ENCODE data around the gene MYL7. TPM values are rescaled to one million over a fixed set of nuclear protein-coding genes. Genes with fewer than 3 reads are reported as not detected.
"Not testable (repeated sequence)": the region's sequence is repeated elsewhere in the genome, so short reads cannot be mapped to it uniquely, and the experiment has no call there.

Gene MYL7
- total and polyA plus RNA-seq, 2 donors (not counting 3 experiments of a cell fraction or from before 2014, with no cell fraction given), result not detected

GRCh38 chr7:44127161-44127560, 14.0 kb downstream of the MYL7 start:
- CTCF ChIA-PET, result no interaction called here
- peaks cover 7% of the 10 kb centered on the region for H3K79me2 ChIP-seq (ENCODE audit: control insufficient read depth, insufficient read depth, low read length)
- no peaks in the 10 kb centered on the region for H3K9me3 ChIP-seq (replicated peaks; ENCODE audit: control insufficient read depth, insufficient read depth, low read length)
- FAIRE-seq (no peak), DNase-seq (ENCODE audit: low read depth, low spot score) (no peak)
- no peak overlapping the region for H3K9ac ChIP-seq (replicated peaks; ENCODE audit: extremely low read depth, insufficient read depth, low read length)
- no peak overlapping the region for H2AFZ ChIP-seq (ENCODE audit: low read depth, low read length)
- no peaks in the 10 kb centered on the region for H4K20me1 ChIP-seq (replicated peaks; ENCODE audit: control insufficient read depth, extremely low read depth, insufficient read depth, low read length)
- POLR2A ChIA-PET, result no interaction called here
- intact Hi-C loops (cut with micrococcal nuclease) (no loop called here), dilution Hi-C loops (cut with MboI; ENCODE audit: extremely low pct_ligation_motif_present, low sequenced_read_pairs) (no loop called here)
- H3K36me3 ChIP-seq (ENCODE audit: control insufficient read depth in 2 of 2, extremely low read depth in 1 of 2, insufficient read depth in 2 of 2, low read length in 2 of 2), result no peaks in the 10 kb centered on the region
- no peak overlapping the region for H3K27ac ChIP-seq (ENCODE audit: insufficient read depth, low read depth, low read length)
- no TSS peak for BruUV-seq (replicated peaks)
- no peak overlapping the region for H3K4me2 ChIP-seq (ENCODE audit: insufficient read depth, low read length)
- H3K9me1 ChIP-seq (replicated peaks; ENCODE audit: control insufficient read depth, extremely low read depth, insufficient read depth, low read length), result no peaks in the 10 kb centered on the region
- H3K4me1 ChIP-seq (ENCODE audit: control insufficient read depth, extremely low read depth, insufficient read depth, low read length), result peaks cover 12% of the 10 kb centered on the region
- no peak overlapping the region for H3K4me3 ChIP-seq (replicated peaks in 1 of 3; ENCODE audit: insufficient read depth in 1 of 3, low read depth in 1 of 3, low read length in 3 of 3)
- H3K27me3 ChIP-seq (ENCODE audit: control insufficient read depth in 2 of 2, insufficient read depth in 2 of 2, low read length in 2 of 2), result peaks cover 0 to 1% of the 10 kb centered on the region in 2 experiments
- TF ChIP-seq POLR2A (IDR thresholded peaks at IDR 0.05; ENCODE audit: low read depth, low read length), result no peak
- no peak for TF ChIP-seq JUN (IDR thresholded peaks at IDR 0.05; ENCODE audit: borderline replicate concordance, insufficient read depth, insufficient read length, low read depth)
- no peak for TF ChIP-seq GATA2 (IDR thresholded peaks at IDR 0.05; ENCODE audit: insufficient read depth, insufficient read length, low read depth, low read length)
- no peak for TF ChIP-seq EZH2 (IDR thresholded peaks at IDR 0.05; ENCODE audit: borderline replicate concordance, low read depth, low read length, severe bottlenecking)
- no peak for TF ChIP-seq MAX (IDR thresholded peaks at IDR 0.05; ENCODE audit: insufficient read depth, insufficient read length)
- TF ChIP-seq CTCF (IDR thresholded peaks at IDR 0.05; ENCODE audit: extremely low read depth in 1 of 2, insufficient read depth in 1 of 2, low read depth in 1 of 2, low read length in 2 of 2), result no peak
- no peak for TF ChIP-seq FOS (IDR thresholded peaks at IDR 0.05; ENCODE audit: borderline replicate concordance, insufficient read depth, low read length)
- no peak for TF ChIP-seq POLR2AphosphoS5 (IDR thresholded peaks at IDR 0.05; ENCODE audit: insufficient read depth, low read depth, low read length)
- TF ChIP-seq MYC (IDR thresholded peaks at IDR 0.05; ENCODE audit: low read depth, low read length), result no peak

GRCh38 chr7:44126574-44126973, 14.6 kb downstream of the MYL7 start:
- H3K79me2 ChIP-seq (ENCODE audit: control insufficient read depth, insufficient read depth, low read length), result peaks cover 13% of the 10 kb centered on the region
- H3K9ac ChIP-seq (replicated peaks; ENCODE audit: extremely low read depth, insufficient read depth, low read length); dilution Hi-C loops (cut with MboI; ENCODE audit: extremely low pct_ligation_motif_present, low sequenced_read_pairs); H2AFZ ChIP-seq (ENCODE audit: low read depth, low read length); FAIRE-seq; DNase-seq (ENCODE audit: low read depth, low spot score); H4K20me1 ChIP-seq (replicated peaks; ENCODE audit: control insufficient read depth, extremely low read depth, insufficient read depth, low read length); H3K27me3 ChIP-seq (ENCODE audit: control insufficient read depth in 2 of 2, insufficient read depth in 2 of 2, low read length in 2 of 2); H3K9me1 ChIP-seq (replicated peaks; ENCODE audit: control insufficient read depth, extremely low read depth, insufficient read depth, low read length); H3K36me3 ChIP-seq (ENCODE audit: control insufficient read depth in 2 of 2, extremely low read depth in 1 of 2, insufficient read depth in 2 of 2, low read length in 2 of 2); H3K4me3 ChIP-seq (replicated peaks in 1 of 3; ENCODE audit: insufficient read depth in 1 of 3, low read depth in 1 of 3, low read length in 3 of 3); POLR2A ChIA-PET; H3K27ac ChIP-seq (ENCODE audit: insufficient read depth, low read depth, low read length); H3K9me3 ChIP-seq (replicated peaks; ENCODE audit: control insufficient read depth, insufficient read depth, low read length); intact Hi-C loops (cut with micrococcal nuclease); BruUV-seq (replicated peaks); H3K4me2 ChIP-seq (ENCODE audit: insufficient read depth, low read length): not testable (repeated sequence)
- CTCF ChIA-PET, result interaction anchor here (1.1 kb wide), 1 partner anchor 9 kb away, joined by 4 read pairs; no protein-coding TSS in a partner anchor
- peaks cover 14% of the 10 kb centered on the region for H3K4me1 ChIP-seq (ENCODE audit: control insufficient read depth, extremely low read depth, insufficient read depth, low read length)

Measured in endothelial cell of umbilical vein (primary cell).